H9 (cell line): ENCODE data around the gene POU6F2. TPM values are rescaled to one million over a fixed set of nuclear protein-coding genes. Genes with fewer than 3 reads are reported as not detected.

Experiments used
- DNase-seq: peaks from one replicate; pipeline ENCODE4 v3.0.0-alpha.2; 2017
- H2AFZ ChIP-seq: one replicate; pipeline ENCODE4 v1.6.1; 2013; ENCODE audit warnings: mild to moderate bottlenecking, low read length, control low read depth, moderate library complexity
- H2AK5ac ChIP-seq: 2 replicates; pipeline ENCODE4 v1.6.1; 2013; ENCODE audit warnings: low read length, control low read depth, mixed read lengths; ENCODE audit not compliant: insufficient read length
- H2BK120ac ChIP-seq: one replicate; pipeline ENCODE4 v1.6.1; 2013; ENCODE audit warnings: low read depth, mild to moderate bottlenecking, low read length, control low read depth, inconsistent platforms; ENCODE audit not compliant: poor library complexity, severe bottlenecking
- H2BK12ac ChIP-seq: 2 replicates; pipeline ENCODE4 v1.6.1; 2013; ENCODE audit warnings: low read length, control low read depth, mixed read lengths, low read depth; ENCODE audit not compliant: insufficient read length
- H2BK15ac ChIP-seq: 2 replicates; pipeline ENCODE4 v1.6.1; 2013; ENCODE audit warnings: low read depth, low read length, control low read depth
- H2BK20ac ChIP-seq: one replicate; pipeline ENCODE4 v1.6.1; 2013; ENCODE audit warnings: low read depth, mild to moderate bottlenecking, low read length, control low read depth, inconsistent platforms; ENCODE audit not compliant: poor library complexity, severe bottlenecking
- H2BK5ac ChIP-seq: 2 replicates; pipeline ENCODE4 v1.6.1; 2013; ENCODE audit warnings: low read length, control low read depth, mixed read lengths; ENCODE audit not compliant: insufficient read length
- H3K14ac ChIP-seq: 2 replicates; pipeline ENCODE4 v1.6.1; 2013; ENCODE audit warnings: low read length, control low read depth; ENCODE audit not compliant: insufficient read depth
- H3K18ac ChIP-seq: 2 replicates; pipeline ENCODE4 v1.6.1; 2013; ENCODE audit warnings: low read depth, mild to moderate bottlenecking, mixed read lengths, low read length, control low read depth; ENCODE audit not compliant: insufficient read length
- H3K23ac ChIP-seq: 2 replicates; pipeline ENCODE4 v1.6.1; 2013; ENCODE audit warnings: low read length, control low read depth, mixed read lengths, low read depth; ENCODE audit not compliant: insufficient read length
- H3K23me2 ChIP-seq: 2 replicates; pipeline ENCODE4 v1.6.1; 2013; ENCODE audit warnings: low read depth, mild to moderate bottlenecking, mixed read lengths, low read length, control low read depth; ENCODE audit not compliant: insufficient read length, poor library complexity, severe bottlenecking
- H3K27ac ChIP-seq: 2 replicates; pipeline ENCODE4 v1.5.1; 2013; ENCODE audit warnings: low read length, control low read depth, mixed read lengths, low read depth; ENCODE audit not compliant: insufficient read length
- H3K27me3 ChIP-seq: 2 replicates; pipeline ENCODE4 v1.6.1; 2013; ENCODE audit warnings: low read length, control low read depth, inconsistent platforms; ENCODE audit not compliant: insufficient read depth
- H3K4ac ChIP-seq: 2 replicates; pipeline ENCODE4 v1.6.1; 2013; ENCODE audit warnings: low read depth, mild to moderate bottlenecking, control low read depth, inconsistent platforms, low read length, moderate library complexity
- H3K4me1 ChIP-seq: 2 replicates; pipeline ENCODE4 v1.6.1; 2013; ENCODE audit warnings: low read length, control low read depth, inconsistent platforms; ENCODE audit not compliant: insufficient read depth
- H3K4me2 ChIP-seq: 2 replicates; pipeline ENCODE4 v1.6.1; 2013; ENCODE audit warnings: low read length, control low read depth, mixed read lengths; ENCODE audit not compliant: insufficient read length, insufficient read depth
- H3K56ac ChIP-seq: 2 replicates; pipeline ENCODE4 v1.6.1; 2013; ENCODE audit warnings: low read depth, mild to moderate bottlenecking, mixed read lengths, low read length, control low read depth; ENCODE audit not compliant: insufficient read length
- H3K79me1 ChIP-seq: 2 replicates; pipeline ENCODE4 v1.6.1; 2013; ENCODE audit warnings: low read depth, mild to moderate bottlenecking, moderate library complexity, low read length, control low read depth, inconsistent platforms; ENCODE audit not compliant: insufficient read depth, poor library complexity, severe bottlenecking
- H3K79me2 ChIP-seq: 2 replicates; pipeline ENCODE4 v1.6.1; 2013; ENCODE audit warnings: low read length, control low read depth, inconsistent platforms; ENCODE audit not compliant: insufficient read depth
- H3K9ac ChIP-seq: 2 replicates; pipeline ENCODE4 v1.6.1; 2013; ENCODE audit warnings: low read length, control low read depth, mixed read lengths; ENCODE audit not compliant: insufficient read length; ENCODE audit errors: extremely low read depth
- H3K9me3 ChIP-seq: one replicate; pipeline ENCODE4 v1.6.1; 2013; ENCODE audit warnings: low read depth, low read length, inconsistent platforms; ENCODE audit not compliant: control insufficient read depth
- H3T11ph ChIP-seq: one replicate; pipeline ENCODE4 v1.6.1; 2013; ENCODE audit warnings: mild to moderate bottlenecking, low read length, control low read depth, inconsistent platforms
- H4K20me1 ChIP-seq: one replicate; pipeline ENCODE4 v1.6.1; 2013; ENCODE audit not compliant: control insufficient read depth, insufficient read length, insufficient read depth
- H4K5ac ChIP-seq: 2 replicates; pipeline ENCODE4 v1.6.1; 2013; ENCODE audit warnings: low read depth, mild to moderate bottlenecking, mixed read lengths, low read length, control low read depth; ENCODE audit not compliant: insufficient read length
- H4K8ac ChIP-seq: replicated peaks from 2 replicates; pipeline ENCODE4 v1.6.1; 2013; ENCODE audit warnings: low read length, control low read depth, mixed read lengths, low read depth; ENCODE audit not compliant: insufficient read length
- H4K91ac ChIP-seq: 2 replicates; pipeline ENCODE4 v1.6.1; 2013; ENCODE audit warnings: low read depth, mild to moderate bottlenecking, moderate library complexity, mixed read lengths, low read length, control low read depth; ENCODE audit not compliant: insufficient read length
- H3K27ac Mint-ChIP-seq, 3 experiments: 2 replicates in 2 of 3; 3 replicates in 1 of 3; pipeline ENCODE4 v1.8.0; 2020 to 2021; ENCODE audit warnings: mixed read lengths in 3 of 3, mild to moderate bottlenecking in 1 of 3, moderate library complexity in 1 of 3
- H3K27me3 Mint-ChIP-seq: 2 replicates; pipeline ENCODE4 v1.8.0; 2021; ENCODE audit warnings: low read depth, mild to moderate bottlenecking, moderate library complexity, mixed read lengths
- H3K36me3 Mint-ChIP-seq, 3 experiments: 2 replicates in 2 of 3; 3 replicates in 1 of 3; pipeline ENCODE4 v1.8.0; 2020 to 2021; ENCODE audit warnings: low read depth in 3 of 3, mixed read lengths in 3 of 3; ENCODE audit not compliant: insufficient read depth in 1 of 3
- H3K4me1 Mint-ChIP-seq, 2 experiments: 2 replicates each; pipeline ENCODE4 v1.8.0; 2020; ENCODE audit warnings: mixed read lengths in 2 of 2
- H3K4me3 Mint-ChIP-seq, 2 experiments: 2 replicates in 1 of 2; 3 replicates in 1 of 2; pipeline ENCODE4 v1.8.0; 2020 to 2021; ENCODE audit warnings: mild to moderate bottlenecking in 2 of 2, mixed read lengths in 2 of 2, moderate library complexity in 1 of 2
- H3K9me3 Mint-ChIP-seq, 2 experiments: 2 replicates in 1 of 2; 3 replicates in 1 of 2; pipeline ENCODE4 v1.8.0; 2020; ENCODE audit warnings: mild to moderate bottlenecking in 2 of 2, mixed read lengths in 2 of 2, moderate library complexity in 1 of 2
- WGBS: extraction: QIAGEN DNeasy Blood & Tissue Kit; methylation state at CpG from one replicate; pipeline ENCODE4 v1.1.7; 2013; ENCODE audit warnings: missing lambda C conversion rate, low lambda C conversion rate, mixed read lengths; ENCODE audit not compliant: insufficient read length; ENCODE audit errors: extremely low coverage; 5-methylcytosine and 5-hydroxymethylcytosine counted together
- total RNA-seq: library from RNA; stranded (reverse); gene quantifications from 2 replicates; pipeline ENCODE4 v1.2.1, GENCODE V29; 2021
- TF ChIP-seq, protein P1 (sequence below): fragments of 200-600 bp; sonication (generic); conservative IDR thresholded peaks from 3 replicates; pipeline ENCODE4 v1.8.0; 2021; ENCODE audit warnings: antibody characterized with exemption, mild to moderate bottlenecking

Gene POU6F2
- total RNA-seq, 1 experiment from 2014 or later, result 1.9 TPM

DNA sequence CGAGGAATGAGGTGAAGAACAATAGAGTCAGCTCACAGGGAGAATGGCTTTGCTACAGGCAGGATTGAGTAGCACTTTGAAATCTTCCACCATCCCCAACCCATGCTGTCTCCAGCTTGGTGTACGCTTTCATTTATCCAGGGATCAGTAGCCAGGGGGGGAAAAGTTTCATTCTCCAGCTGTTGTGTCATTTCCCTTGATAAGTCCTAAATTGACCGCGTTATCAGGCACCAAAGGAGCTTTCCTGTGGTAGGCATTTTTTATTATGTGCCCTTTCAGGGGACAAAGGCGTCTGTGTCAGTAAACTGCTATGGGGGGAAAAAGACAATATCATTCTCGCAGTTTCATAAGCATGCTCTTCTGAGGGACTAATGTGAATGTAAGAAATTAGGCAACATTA lies 481.9 kb downstream of the POU6F2 start:
- Histone ChIP-seq H3K9me3 (no peaks in the 10 kb centered on the region), H2BK15ac (no peak overlapping the region), H3K79me1 (no peaks in the 10 kb centered on the region), H3K27me3 (no peaks in the 10 kb centered on the region), H3K18ac (no peak overlapping the region), H3K14ac (no peak overlapping the region), H3K9ac (no peak overlapping the region), H4K20me1 (no peaks in the 10 kb centered on the region), H2AFZ (no peak overlapping the region), H3K27ac (no peak overlapping the region), H2AK5ac (no peak overlapping the region), H3K23ac (no peak overlapping the region), H3K56ac (no peak overlapping the region), H2BK120ac (no peak overlapping the region), H3K4me2 (no peak overlapping the region), H2BK20ac (no peak overlapping the region), H3K79me2 (no peaks in the 10 kb centered on the region), H4K5ac (no peak overlapping the region), H4K91ac (no peak overlapping the region), H2BK5ac (no peak overlapping the region), H3K4me1 (no peaks in the 10 kb centered on the region; the same call in 1 of the 2 replicates), H3K23me2 (no peaks in the 10 kb centered on the region), H3K4ac (no peak overlapping the region), H3T11ph (no peak overlapping the region), H2BK12ac (no peak overlapping the region), H4K8ac (no peak overlapping the region)
- DNase-seq, result no peak
- no peaks in the 10 kb centered on the region for H3K9me3 Mint-ChIP-seq
- H3K27ac Mint-ChIP-seq, result no peak overlapping the region
- H3K27me3 Mint-ChIP-seq, result no peaks in the 10 kb centered on the region
- H3K4me3 Mint-ChIP-seq, result no peak overlapping the region
- peaks cover 23 to 34% of the 10 kb centered on the region in 2 experiments for H3K4me1 Mint-ChIP-seq
- TF ChIP-seq, protein P1, sequence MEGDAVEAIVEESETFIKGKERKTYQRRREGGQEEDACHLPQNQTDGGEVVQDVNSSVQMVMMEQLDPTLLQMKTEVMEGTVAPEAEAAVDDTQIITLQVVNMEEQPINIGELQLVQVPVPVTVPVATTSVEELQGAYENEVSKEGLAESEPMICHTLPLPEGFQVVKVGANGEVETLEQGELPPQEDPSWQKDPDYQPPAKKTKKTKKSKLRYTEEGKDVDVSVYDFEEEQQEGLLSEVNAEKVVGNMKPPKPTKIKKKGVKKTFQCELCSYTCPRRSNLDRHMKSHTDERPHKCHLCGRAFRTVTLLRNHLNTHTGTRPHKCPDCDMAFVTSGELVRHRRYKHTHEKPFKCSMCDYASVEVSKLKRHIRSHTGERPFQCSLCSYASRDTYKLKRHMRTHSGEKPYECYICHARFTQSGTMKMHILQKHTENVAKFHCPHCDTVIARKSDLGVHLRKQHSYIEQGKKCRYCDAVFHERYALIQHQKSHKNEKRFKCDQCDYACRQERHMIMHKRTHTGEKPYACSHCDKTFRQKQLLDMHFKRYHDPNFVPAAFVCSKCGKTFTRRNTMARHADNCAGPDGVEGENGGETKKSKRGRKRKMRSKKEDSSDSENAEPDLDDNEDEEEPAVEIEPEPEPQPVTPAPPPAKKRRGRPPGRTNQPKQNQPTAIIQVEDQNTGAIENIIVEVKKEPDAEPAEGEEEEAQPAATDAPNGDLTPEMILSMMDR, result no peak
- H3K36me3 Mint-ChIP-seq, result no peaks in the 10 kb centered on the region
- no CpG with 5 or more reads among the region's 6 CpGs for WGBS
